Activated naive CD4-positive, alpha-beta T cell treated with anti-CD3 and anti-CD28 coated beads for 36 hours (primary cell): ENCODE measurements around the gene GTF2A1. TPM values are rescaled to one million over a fixed set of nuclear protein-coding genes. Genes with fewer than 3 reads are reported as not detected.

Experiments
- CTCF ChIA-PET: fragments of 350-600 bp; sonication (Branson Sonifier 250); formaldehyde crosslinking; loops from one replicate; lab custom pipeline; 2021; ENCODE audit warnings: antibody characterized with exemption; lab: Charles Lee
- DNase-seq: peaks from one replicate; pipeline ENCODE4 v3.0.0-alpha.2; 2020
- H3K27ac Mint-ChIP-seq: one replicate; pipeline ENCODE4 v1.8.0; 2021; ENCODE audit warnings: mild to moderate bottlenecking, mixed read lengths
- H3K27me3 Mint-ChIP-seq: one replicate; pipeline ENCODE4 v1.8.0; 2021; ENCODE audit warnings: low read depth, mixed read lengths
- H3K36me3 Mint-ChIP-seq: one replicate; pipeline ENCODE4 v1.8.0; 2021; ENCODE audit warnings: low read depth, mixed read lengths
- H3K4me1 Mint-ChIP-seq: one replicate; pipeline ENCODE4 v1.8.0; 2021; ENCODE audit warnings: low read depth, mixed read lengths
- H3K4me3 Mint-ChIP-seq: one replicate; pipeline ENCODE4 v1.8.0; 2021; ENCODE audit warnings: mild to moderate bottlenecking, moderate library complexity, mixed read lengths
- H3K9me3 Mint-ChIP-seq: one replicate; pipeline ENCODE4 v1.8.0; 2021; ENCODE audit warnings: mixed read lengths
- intact Hi-C: fragments of 100-400 bp; cut with micrococcal nuclease; formaldehyde crosslinking; loops from one replicate; pipeline ENCODE4 v1.15.1; 2023
- total RNA-seq, 2 experiments: library from RNA; stranded (reverse); gene quantifications; one replicate each; pipeline ENCODE4 v1.2.3, GENCODE V29; 2021

GTF2A1 gene
- total RNA-seq, 2 experiments from 2014 or later, result 38.3 to 42.9 TPM

- peak; percentile 90 for DNase-seq
- no peaks in the 10 kb centered on the region for H3K27me3 Mint-ChIP-seq
- intact Hi-C loops, result loop anchor here (1.0 to 5.0 kb wide), 10 partner anchors 17 to 583 kb away; no protein-coding TSS in a partner anchor
- peak overlapping the region; percentile 85 for H3K4me3 Mint-ChIP-seq
- no peaks in the 10 kb centered on the region for H3K36me3 Mint-ChIP-seq
- peaks cover 12% of the 10 kb centered on the region for H3K4me1 Mint-ChIP-seq
- H3K27ac Mint-ChIP-seq, result peak overlapping the region; percentile 93
- CTCF ChIA-PET, result interaction anchor here (0.6 to 4.0 kb wide), 27 partner anchors 9 to 294 kb away, joined by 3 to 28 read pairs (median 4); partner anchors contain the start of genes GTF2A1 and TSHR
- H3K9me3 Mint-ChIP-seq, result no peaks in the 10 kb centered on the region
Measured at GRCh38 chr14:81170104-81170828, 50.5 kb downstream of the GTF2A1 start.

GRCh38 chr14:81169711-81170103, 51.1 kb downstream of the GTF2A1 start:
- H3K36me3 Mint-ChIP-seq, result no peaks in the 10 kb centered on the region
- no peaks in the 10 kb centered on the region for H3K27me3 Mint-ChIP-seq
- no peaks in the 10 kb centered on the region for H3K9me3 Mint-ChIP-seq
- H3K4me3 Mint-ChIP-seq, result peak overlapping the region; percentile 85
- intact Hi-C loops, result loop anchor here (1.0 to 5.0 kb wide), 10 partner anchors 16 to 582 kb away; no protein-coding TSS in a partner anchor
- CTCF ChIA-PET, result interaction anchor here (0.7 to 4.0 kb wide), 21 partner anchors 8 to 295 kb away, joined by 3 to 28 read pairs (median 5); partner anchors contain the start of genes GTF2A1 and TSHR
- peaks cover 15% of the 10 kb centered on the region for H3K4me1 Mint-ChIP-seq
- peak overlapping the region; percentile 93 for H3K27ac Mint-ChIP-seq
- peak; percentile 27 for DNase-seq

DNA sequence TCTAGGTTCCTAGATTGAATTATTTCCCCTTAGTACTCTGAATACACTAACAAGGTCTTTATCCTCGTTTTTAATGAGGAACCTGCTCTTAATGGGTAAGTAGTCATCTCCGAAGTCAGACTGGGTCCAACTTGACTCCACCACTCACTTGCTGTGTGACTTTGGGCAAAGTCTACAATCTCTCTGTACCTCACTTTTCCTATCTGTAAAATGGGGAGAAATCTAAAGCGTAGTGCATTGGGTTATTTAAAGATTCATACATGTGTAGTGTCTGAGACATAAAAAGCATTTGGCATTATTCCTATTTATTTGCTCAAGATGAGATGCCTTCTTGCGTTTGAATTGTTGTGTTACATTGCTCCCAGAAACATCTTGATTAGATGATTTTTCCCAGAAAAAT, 51.5 kb downstream of the GTF2A1 start:
- CTCF ChIA-PET, result interaction anchor here (0.7 to 4.0 kb wide), 10 partner anchors 14 to 295 kb away, joined by 3 to 28 read pairs (median 8); partner anchors contain the start of gene TSHR
- Mint-ChIP-seq H3K27me3 (no peaks in the 10 kb centered on the region), H3K9me3 (no peaks in the 10 kb centered on the region), H3K27ac (peak overlapping the region; percentile 93), H3K4me3 (peak overlapping the region; percentile 85), H3K4me1 (peaks cover 18% of the 10 kb centered on the region), H3K36me3 (no peaks in the 10 kb centered on the region)
- DNase-seq, result no peak
- intact Hi-C loops, result no loop called here

DNA sequence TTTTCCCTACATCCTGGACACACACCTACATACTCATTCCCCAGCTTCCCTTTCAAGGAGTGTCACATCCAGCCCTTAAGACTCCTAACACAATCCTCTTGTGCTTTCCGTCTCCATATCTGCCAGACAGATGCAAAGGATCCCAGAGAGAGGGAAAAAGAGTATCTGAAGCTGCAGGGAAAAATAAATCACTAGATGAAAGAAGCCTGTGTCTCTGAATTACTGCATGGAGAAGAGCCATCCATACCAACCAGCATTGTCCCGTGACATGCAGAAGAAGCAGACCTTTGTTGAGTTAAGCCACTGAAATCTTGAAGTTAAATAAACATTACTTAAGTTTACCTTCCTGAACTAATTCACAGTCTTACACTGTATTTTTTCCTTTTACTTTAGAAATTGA, 54.6 kb downstream of the GTF2A1 start:
- peaks cover 21% of the 10 kb centered on the region for H3K4me1 Mint-ChIP-seq
- no peaks in the 10 kb centered on the region for H3K36me3 Mint-ChIP-seq
- no peaks in the 10 kb centered on the region for H3K9me3 Mint-ChIP-seq
- H3K27me3 Mint-ChIP-seq, result no peaks in the 10 kb centered on the region
- intact Hi-C loops, result no loop called here
- DNase-seq, result no peak
- no peak overlapping the region for H3K4me3 Mint-ChIP-seq
- no peak overlapping the region for H3K27ac Mint-ChIP-seq
- CTCF ChIA-PET, result interaction anchor here (1.1 to 4.5 kb wide), 3 partner anchors 13 to 179 kb away, joined by 3 to 39 read pairs (median 5); no protein-coding TSS in a partner anchor

- H3K4me3 Mint-ChIP-seq, result no peak overlapping the region
- H3K4me1 Mint-ChIP-seq, result peaks cover 17% of the 10 kb centered on the region
- no peaks in the 10 kb centered on the region for H3K27me3 Mint-ChIP-seq
- CTCF ChIA-PET, result interaction anchor here (1.0 to 4.5 kb wide), 6 partner anchors 10 to 178 kb away, joined by 3 to 39 read pairs (median 6); no protein-coding TSS in a partner anchor
- intact Hi-C loops, result no loop called here
- DNase-seq, result no peak
- no peak overlapping the region for H3K27ac Mint-ChIP-seq
- H3K9me3 Mint-ChIP-seq, result no peaks in the 10 kb centered on the region
- H3K36me3 Mint-ChIP-seq, result no peaks in the 10 kb centered on the region
Measured at GRCh38 chr14:81165188-81165587, 55.6 kb downstream of the GTF2A1 start.

- Mint-ChIP-seq H3K4me3 (no peak overlapping the region), H3K36me3 (no peaks in the 10 kb centered on the region), H3K9me3 (no peaks in the 10 kb centered on the region), H3K27me3 (no peaks in the 10 kb centered on the region), H3K4me1 (peaks cover 10% of the 10 kb centered on the region), H3K27ac (no peak overlapping the region)
- intact Hi-C loops, result loop anchor here (1.0 kb wide), 6 partner anchors 11 to 233 kb away; no protein-coding TSS in a partner anchor
- CTCF ChIA-PET, result interaction anchor here (0.8 to 4.5 kb wide), 12 partner anchors 10 to 300 kb away, joined by 3 to 39 read pairs (median 4); partner anchors contain the start of gene CEP128
- DNase-seq, result peak; percentile 87
Measured at GRCh38 chr14:81164167-81164774, 56.5 kb downstream of the GTF2A1 start.

GRCh38 chr14:81162941-81163340, 57.8 kb downstream of the GTF2A1 start:
- no peak for DNase-seq
- CTCF ChIA-PET, result interaction anchor here (0.7 to 4.5 kb wide), 14 partner anchors 11 to 312 kb away, joined by 3 to 39 read pairs (median 3); partner anchors contain the start of gene CEP128
- Mint-ChIP-seq H3K9me3 (no peaks in the 10 kb centered on the region), H3K4me1 (peaks cover 9% of the 10 kb centered on the region), H3K27ac (no peak overlapping the region), H3K4me3 (no peak overlapping the region), H3K27me3 (no peaks in the 10 kb centered on the region), H3K36me3 (no peaks in the 10 kb centered on the region)
- intact Hi-C loops, result no loop called here

DNA sequence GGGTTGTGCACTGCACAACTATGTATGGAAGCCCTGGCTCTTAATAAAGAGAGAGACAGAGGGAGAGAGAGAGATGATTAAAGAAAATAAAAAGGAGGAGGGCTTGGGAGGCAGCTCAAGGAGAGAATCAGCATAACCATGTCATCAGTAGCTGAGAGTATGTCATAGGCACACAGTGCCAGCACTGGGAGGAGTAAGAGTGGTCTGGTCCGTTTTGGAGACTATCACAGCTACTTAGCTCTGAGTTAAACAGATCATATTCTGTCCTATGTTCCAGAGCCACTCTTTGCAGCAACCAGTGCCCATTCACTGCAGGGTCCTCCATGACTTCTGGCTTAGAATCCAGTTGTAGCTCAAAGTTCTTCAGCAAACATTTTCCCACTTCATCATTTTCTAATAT, 59.0 kb downstream of the GTF2A1 start:
- H3K4me1 Mint-ChIP-seq, result peaks cover 9% of the 10 kb centered on the region
- H3K36me3 Mint-ChIP-seq, result no peaks in the 10 kb centered on the region
- CTCF ChIA-PET, result interaction anchor here (0.6 to 1.7 kb wide), 6 partner anchors 8 to 303 kb away, joined by 3 to 6 read pairs (median 4); partner anchors contain the start of gene TSHR
- H3K27me3 Mint-ChIP-seq, result no peaks in the 10 kb centered on the region
- no peak overlapping the region for H3K4me3 Mint-ChIP-seq
- intact Hi-C loops, result no loop called here
- no peaks in the 10 kb centered on the region for H3K9me3 Mint-ChIP-seq
- no peak for DNase-seq
- H3K27ac Mint-ChIP-seq, result no peak overlapping the region

DNA sequence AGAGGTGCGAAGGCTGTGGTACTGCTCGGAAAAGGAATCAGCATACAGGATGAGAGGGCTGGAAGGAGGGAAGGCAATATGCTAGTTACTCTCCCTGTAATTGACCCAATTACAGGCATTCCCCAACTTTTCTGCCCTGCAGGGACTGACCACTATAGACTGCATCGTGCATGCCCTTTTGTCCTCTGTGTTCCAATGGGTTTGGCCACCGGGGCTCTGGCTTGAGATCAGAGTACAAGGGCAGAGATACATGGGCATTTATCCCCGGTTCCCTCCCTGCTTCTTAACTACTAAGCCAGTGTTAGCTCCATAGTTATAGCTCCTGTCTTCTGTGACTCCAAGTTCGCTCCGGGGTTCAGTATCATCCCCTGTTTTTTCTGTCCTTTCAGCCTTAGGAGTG, 59.7 kb downstream of the GTF2A1 start:
- Mint-ChIP-seq H3K4me3 (no peak overlapping the region), H3K27me3 (peaks cover 3% of the 10 kb centered on the region), H3K27ac (no peak overlapping the region), H3K4me1 (peaks cover 9% of the 10 kb centered on the region), H3K36me3 (no peaks in the 10 kb centered on the region), H3K9me3 (no peaks in the 10 kb centered on the region)
- DNase-seq, result no peak
- intact Hi-C loops, result no loop called here
- CTCF ChIA-PET, result interaction anchor here (0.8 to 1.7 kb wide), 3 partner anchors 9 to 304 kb away, joined by 3 to 6 read pairs (median 4); no protein-coding TSS in a partner anchor

- no peak overlapping the region for H3K4me3 Mint-ChIP-seq
- intact Hi-C loops, result no loop called here
- H3K9me3 Mint-ChIP-seq, result no peaks in the 10 kb centered on the region
- H3K4me1 Mint-ChIP-seq, result peaks cover 14% of the 10 kb centered on the region
- H3K27ac Mint-ChIP-seq, result no peak overlapping the region
- H3K27me3 Mint-ChIP-seq, result peaks cover 10% of the 10 kb centered on the region
- peaks cover 2% of the 10 kb centered on the region for H3K36me3 Mint-ChIP-seq
- no peak for DNase-seq
- CTCF ChIA-PET, result no interaction called here
Measured at GRCh38 chr14:81157431-81157830, 63.3 kb downstream of the GTF2A1 start.

- intact Hi-C loops, result loop anchor here (1.0 kb wide), 5 partner anchors 11 to 566 kb away; no protein-coding TSS in a partner anchor
Measured at GRCh38 chr14:81153187-81153586, 67.6 kb downstream of the GTF2A1 start.

DNA sequence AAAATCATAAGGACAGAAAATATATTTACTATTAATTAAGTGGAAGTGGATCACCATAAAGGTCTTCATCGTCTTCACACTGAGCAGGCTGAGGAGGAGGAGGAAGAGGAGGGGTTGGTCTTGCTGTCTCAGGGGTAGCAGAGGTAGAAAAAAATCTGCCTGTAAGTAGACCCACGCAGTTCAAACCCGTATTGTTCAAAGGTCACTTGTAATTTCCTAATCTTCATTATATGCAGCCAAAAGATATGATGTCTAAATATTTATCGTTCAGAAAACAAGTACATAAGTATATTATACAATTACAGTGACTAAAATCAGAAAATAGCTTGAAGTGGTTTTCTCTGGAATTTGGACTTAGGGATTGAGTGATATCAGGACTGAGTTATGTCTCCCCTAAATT, 72.1 kb downstream of the GTF2A1 start:
- no peaks in the 10 kb centered on the region for H3K27me3 Mint-ChIP-seq
- H3K4me3 Mint-ChIP-seq, result no peak overlapping the region
- CTCF ChIA-PET, result no interaction called here
- no peaks in the 10 kb centered on the region for H3K36me3 Mint-ChIP-seq
- intact Hi-C loops, result no loop called here
- H3K9me3 Mint-ChIP-seq, result no peaks in the 10 kb centered on the region
- H3K27ac Mint-ChIP-seq, result no peak overlapping the region
- no peak for DNase-seq
- H3K4me1 Mint-ChIP-seq, result peaks cover 28% of the 10 kb centered on the region

More at GRCh38 chr14:81153187-81153586, 67.6 kb downstream of the GTF2A1 start:
- Mint-ChIP-seq H3K27ac (no peak overlapping the region), H3K36me3 (peaks cover 2% of the 10 kb centered on the region), H3K4me1 (peaks cover 18% of the 10 kb centered on the region), H3K27me3 (peaks cover 10% of the 10 kb centered on the region), H3K4me3 (no peak overlapping the region), H3K9me3 (no peaks in the 10 kb centered on the region)
- peak; percentile 31 for DNase-seq
- CTCF ChIA-PET, result interaction anchor here (0.6 to 1.7 kb wide), 4 partner anchors 17 to 211 kb away, joined by 3 to 6 read pairs (median 3); no protein-coding TSS in a partner anchor
